Bronchial epithelial cell (primary cell): ENCODE results near the gene RFWD3. TPM values are rescaled to one million over a fixed set of nuclear protein-coding genes. Genes with fewer than 3 reads are reported as not detected.

Source experiments
- DNase-seq: peaks from one replicate; pipeline ENCODE4 v3.0.0-alpha.2; 2010; ENCODE audit warnings: low read depth
- FAIRE-seq: peaks from 2 replicates; lab custom pipeline; 2011; peaks lifted over from hg19 to GRCh38; lab: Jason Lieb, UNC
- H3K27me3 ChIP-seq: 2 replicates; pipeline ENCODE4 v1.5.1; 2011; ENCODE audit warnings: low read length; ENCODE audit not compliant: control insufficient read depth, insufficient read depth
- H3K36me3 ChIP-seq: 2 replicates; pipeline ENCODE4 v1.5.1; 2011; ENCODE audit warnings: low read length; ENCODE audit not compliant: control insufficient read depth, insufficient read depth
- H3K4me3 ChIP-seq: 2 replicates; pipeline ENCODE4 v1.5.1; 2011; ENCODE audit warnings: mild to moderate bottlenecking, low read depth, low read length, control low read depth
- total RNA-seq: library from RNA; depleted of rRNA; stranded (reverse); fragments of >200 nt; gene quantifications from 2 replicates; pipeline ENCODE4 v1.2.1, GENCODE V29; 2014
- TF ChIP-seq, protein P1 (sequence below): IDR thresholded peaks from 2 replicates; pipeline ENCODE4 v1.5.1; 2011; ENCODE audit warnings: mild to moderate bottlenecking, moderate library complexity, low read length, control low read depth, inconsistent platforms; ENCODE audit not compliant: insufficient read depth, severe bottlenecking

Gene RFWD3
- total RNA-seq, 1 donor from 2014 or later = 11.6 TPM

DNA sequence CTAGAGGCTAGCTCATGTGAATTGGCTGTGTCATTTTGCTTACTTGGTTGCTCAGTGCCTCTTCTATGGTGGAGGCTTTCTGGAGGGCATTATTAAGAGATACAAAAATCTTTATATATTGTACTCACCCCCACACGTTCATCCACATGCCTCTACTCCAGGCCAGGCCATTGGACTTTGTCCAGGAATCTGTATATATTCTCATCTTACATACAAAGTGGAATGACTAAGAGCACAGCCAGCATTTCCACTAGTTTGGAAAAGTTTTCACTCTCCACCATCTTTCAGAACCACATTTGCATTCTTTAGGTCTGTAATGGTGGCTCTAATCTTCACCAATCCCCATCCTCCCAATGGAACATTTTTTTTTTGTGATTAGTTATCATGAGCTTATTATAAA lies 55.0 kb downstream of the RFWD3 start:
- no peak overlapping the region for H3K4me3 ChIP-seq
- DNase-seq (no peak), FAIRE-seq (no peak)
- TF ChIP-seq, protein P1, sequence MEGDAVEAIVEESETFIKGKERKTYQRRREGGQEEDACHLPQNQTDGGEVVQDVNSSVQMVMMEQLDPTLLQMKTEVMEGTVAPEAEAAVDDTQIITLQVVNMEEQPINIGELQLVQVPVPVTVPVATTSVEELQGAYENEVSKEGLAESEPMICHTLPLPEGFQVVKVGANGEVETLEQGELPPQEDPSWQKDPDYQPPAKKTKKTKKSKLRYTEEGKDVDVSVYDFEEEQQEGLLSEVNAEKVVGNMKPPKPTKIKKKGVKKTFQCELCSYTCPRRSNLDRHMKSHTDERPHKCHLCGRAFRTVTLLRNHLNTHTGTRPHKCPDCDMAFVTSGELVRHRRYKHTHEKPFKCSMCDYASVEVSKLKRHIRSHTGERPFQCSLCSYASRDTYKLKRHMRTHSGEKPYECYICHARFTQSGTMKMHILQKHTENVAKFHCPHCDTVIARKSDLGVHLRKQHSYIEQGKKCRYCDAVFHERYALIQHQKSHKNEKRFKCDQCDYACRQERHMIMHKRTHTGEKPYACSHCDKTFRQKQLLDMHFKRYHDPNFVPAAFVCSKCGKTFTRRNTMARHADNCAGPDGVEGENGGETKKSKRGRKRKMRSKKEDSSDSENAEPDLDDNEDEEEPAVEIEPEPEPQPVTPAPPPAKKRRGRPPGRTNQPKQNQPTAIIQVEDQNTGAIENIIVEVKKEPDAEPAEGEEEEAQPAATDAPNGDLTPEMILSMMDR = no peak
- no peaks in the 10 kb centered on the region for H3K36me3 ChIP-seq
- H3K27me3 ChIP-seq = no peaks in the 10 kb centered on the region

DNA sequence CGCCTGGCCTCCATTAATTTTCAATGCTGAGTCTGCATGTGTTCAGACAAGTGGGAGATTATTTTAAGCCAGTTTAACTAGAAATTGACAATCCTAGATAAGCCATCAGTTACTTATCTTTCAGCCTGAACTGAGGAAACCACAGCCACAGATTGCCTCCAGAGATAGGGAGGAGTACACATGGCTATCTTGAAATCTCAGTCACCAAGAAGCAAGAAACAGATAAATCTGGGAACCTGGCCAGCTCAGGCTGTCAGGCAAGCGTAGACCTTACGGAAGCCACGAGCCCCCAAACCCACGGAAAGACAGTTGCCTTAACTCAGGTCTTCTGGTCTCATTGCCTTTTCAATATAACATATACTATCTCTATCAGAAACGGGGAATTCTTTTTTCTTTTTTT lies 57.7 kb downstream of the RFWD3 start:
- Histone ChIP-seq H3K27me3 (no peaks in the 10 kb centered on the region), H3K4me3 (no peak overlapping the region), H3K36me3 (no peaks in the 10 kb centered on the region)
- DNase-seq (no peak), FAIRE-seq (no peak)
- TF ChIP-seq, protein P1 = no peak

DNA sequence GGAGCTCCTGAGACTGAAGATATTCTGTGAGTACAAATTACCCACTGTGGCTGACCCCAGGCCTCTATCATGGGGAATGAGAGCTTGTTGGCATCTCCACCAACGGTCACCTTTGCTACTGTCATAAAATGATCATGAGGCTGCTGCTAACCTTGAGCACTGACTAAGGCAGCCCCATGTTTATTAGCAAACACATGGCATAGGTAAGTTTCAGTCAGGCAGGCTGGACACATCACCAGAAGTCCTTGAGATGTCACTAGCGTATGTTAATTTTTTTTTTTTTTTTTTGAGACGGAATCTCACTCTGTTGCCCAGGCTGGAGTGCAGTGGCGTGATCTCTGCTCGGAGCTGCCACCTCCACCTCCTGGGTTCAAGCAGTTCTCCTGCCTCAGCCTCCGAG lies 58.3 kb downstream of the RFWD3 start:
- DNase-seq (no peak), FAIRE-seq (no peak)
- no peaks in the 10 kb centered on the region for H3K36me3 ChIP-seq
- TF ChIP-seq, protein P1 = no peak
- no peak overlapping the region for H3K4me3 ChIP-seq
- H3K27me3 ChIP-seq = no peaks in the 10 kb centered on the region

DNA sequence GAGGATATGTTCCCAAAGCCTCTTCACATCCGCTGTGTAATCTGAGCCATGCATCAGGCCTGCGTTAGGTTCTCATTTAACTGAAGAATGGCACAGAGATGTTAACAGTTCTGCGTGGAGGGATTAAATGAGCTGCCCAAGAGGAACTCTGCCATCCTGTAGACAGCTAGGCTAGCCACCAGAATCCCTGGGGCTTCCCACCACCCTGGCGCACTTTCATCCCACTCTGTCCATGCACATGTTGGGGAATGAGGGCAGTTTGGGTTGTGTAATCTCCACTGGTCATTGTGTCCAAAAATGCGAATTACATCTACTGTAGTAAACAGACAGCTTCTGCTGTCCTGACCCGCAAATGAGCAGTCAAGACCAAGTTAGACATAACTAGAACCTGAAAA lies 58.7 kb downstream of the RFWD3 start:
- DNase-seq (no peak), FAIRE-seq (no peak)
- TF ChIP-seq, protein P1 = no peak
- Histone ChIP-seq H3K27me3 (no peaks in the 10 kb centered on the region), H3K4me3 (no peak overlapping the region), H3K36me3 (no peaks in the 10 kb centered on the region)

DNA sequence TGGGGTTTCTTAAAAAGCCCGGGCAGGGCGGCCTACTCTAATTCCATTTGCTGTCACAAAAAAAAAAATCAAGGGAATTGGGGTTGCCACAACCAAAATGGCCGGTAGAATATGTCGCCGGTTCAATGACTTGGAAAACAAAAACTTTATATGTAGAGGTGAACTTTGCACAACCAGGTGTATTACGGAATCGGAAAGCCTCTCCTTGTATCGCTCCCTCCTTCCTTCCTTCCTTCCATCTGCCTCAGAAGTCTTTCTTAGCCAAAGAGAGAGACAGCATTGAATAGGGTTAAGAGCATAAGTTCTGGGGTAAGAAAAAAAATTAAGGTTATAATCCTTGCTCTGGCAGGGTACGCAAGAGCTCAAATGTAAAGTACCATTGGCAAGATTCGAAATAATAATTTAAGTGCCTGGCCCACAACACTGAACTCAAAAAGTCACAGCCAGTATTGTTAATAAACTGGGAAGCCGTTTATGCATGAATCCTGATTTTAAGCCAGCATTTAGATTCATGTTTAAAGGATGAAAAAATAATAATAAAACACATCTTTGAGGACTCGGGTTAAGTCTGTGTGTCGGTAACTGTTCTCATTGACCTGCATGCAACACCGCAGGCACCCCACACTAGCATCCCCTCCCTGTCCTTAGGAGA lies 59.2 kb downstream of the RFWD3 start:
- DNase-seq (no peak), FAIRE-seq (no peak)
- Histone ChIP-seq H3K4me3 (peak overlapping the region; percentile 93), H3K36me3 (no peaks in the 10 kb centered on the region), H3K27me3 (no peaks in the 10 kb centered on the region)
- TF ChIP-seq, protein P1 = no peak
